IPS DF 6.9 (cell line): ENCODE measurements around the gene IRF6.
A peak's percentile ranks its signal among the peaks of the same experiment; 100 is the strongest.

Experiments
- DNase-seq: peaks from one replicate; pipeline ENCODE4 v3.0.0-alpha.2; 2013; ENCODE audit warnings: low read depth, low spot score
- H3K27ac ChIP-seq: one replicate; pipeline ENCODE4 v1.5.1; 2013; ENCODE audit warnings: low read length, control low read depth
- H3K27me3 ChIP-seq: 2 replicates; pipeline ENCODE4 v1.6.1; 2013; ENCODE audit warnings: mild to moderate bottlenecking, low read length; ENCODE audit not compliant: control insufficient read depth, insufficient read depth
- H3K36me3 ChIP-seq: 2 replicates; pipeline ENCODE4 v1.6.1; 2013; ENCODE audit warnings: low read length; ENCODE audit not compliant: control insufficient read depth, insufficient read depth
- H3K4me1 ChIP-seq: 2 replicates; pipeline ENCODE4 v1.6.1; 2013; ENCODE audit warnings: low read length; ENCODE audit not compliant: control insufficient read depth, insufficient read depth
- H3K4me3 ChIP-seq: 2 replicates; pipeline ENCODE4 v1.5.1; 2013; ENCODE audit warnings: mild to moderate bottlenecking, low read length
- H3K9me3 ChIP-seq: 2 replicates; pipeline ENCODE4 v1.6.1; 2013; ENCODE audit warnings: low read length, inconsistent platforms; ENCODE audit not compliant: control insufficient read depth, insufficient read depth
- WGBS: extraction: QIAGEN DNeasy Blood & Tissue Kit; methylation state at CpG from one replicate; pipeline ENCODE4 v1.1.7; 2013; ENCODE audit warnings: mixed read lengths, missing lambda C conversion rate; ENCODE audit not compliant: insufficient read length, insufficient coverage; 5-methylcytosine and 5-hydroxymethylcytosine counted together

IRF6 gene

GRCh38 chr1:209749205-209749604 is 56.7 kb downstream of the IRF6 start:
- H3K9me3 ChIP-seq: no peaks in the 10 kb centered on the region
- WGBS: 100% methylated on average over 1 of the region's 2 CpGs
- no peaks in the 10 kb centered on the region for H3K27me3 ChIP-seq
- H3K36me3 ChIP-seq: no peaks in the 10 kb centered on the region
- no peak for DNase-seq
- H3K27ac ChIP-seq: no peak overlapping the region
- H3K4me3 ChIP-seq: no peak overlapping the region
- no peaks in the 10 kb centered on the region; the same call in 1 of the 2 replicates for H3K4me1 ChIP-seq

GRCh38 chr1:209748620-209749019 is 57.3 kb downstream of the IRF6 start:
- Histone ChIP-seq H3K9me3 (no peaks in the 10 kb centered on the region), H3K4me3 (no peak overlapping the region), H3K4me1 (no peaks in the 10 kb centered on the region; the same call in 1 of the 2 replicates), H3K36me3 (no peaks in the 10 kb centered on the region), H3K27me3 (no peaks in the 10 kb centered on the region), H3K27ac (no peak overlapping the region)
- no CpG with 5 or more reads among the region's 4 CpGs for WGBS
- no peak for DNase-seq

GRCh38 chr1:209747580-209748262 is 58.2 kb downstream of the IRF6 start:
- Histone ChIP-seq H3K36me3 (no peaks in the 10 kb centered on the region), H3K27ac (no peak overlapping the region), H3K4me3 (no peak overlapping the region; the same call in 1 of the 2 replicates), H3K4me1 (no peaks in the 10 kb centered on the region; the same call in 1 of the 2 replicates), H3K9me3 (no peaks in the 10 kb centered on the region), H3K27me3 (no peaks in the 10 kb centered on the region)
- DNase-seq: peak; percentile 92
- no CpG with 5 or more reads among the region's 37 CpGs for WGBS

- H3K4me1 ChIP-seq: no peaks in the 10 kb centered on the region; the same call in 1 of the 2 replicates
- no peaks in the 10 kb centered on the region for H3K9me3 ChIP-seq
- H3K27me3 ChIP-seq: no peaks in the 10 kb centered on the region
- no peak overlapping the region for H3K4me3 ChIP-seq
- no CpG with 5 or more reads among the region's 4 CpGs for WGBS
- no peaks in the 10 kb centered on the region for H3K36me3 ChIP-seq
- no peak overlapping the region for H3K27ac ChIP-seq
- no peak for DNase-seq
These were observed 59.3 kb downstream of the IRF6 start for GRCh38 chr1:209746451-209747165.

GRCh38 chr1:209743145-209743482 is 62.8 kb downstream of the IRF6 start:
- Histone ChIP-seq H3K4me3 (no peak overlapping the region), H3K36me3 (no peaks in the 10 kb centered on the region), H3K9me3 (no peaks in the 10 kb centered on the region), H3K27me3 (no peaks in the 10 kb centered on the region), H3K27ac (no peak overlapping the region), H3K4me1 (no peaks in the 10 kb centered on the region; the same call in 1 of the 2 replicates)
- WGBS: no CpG with 5 or more reads among the region's 2 CpGs
- no peak for DNase-seq

- H3K4me1 ChIP-seq: no peaks in the 10 kb centered on the region; the same call in 1 of the 2 replicates
These were observed 63.4 kb downstream of the IRF6 start for GRCh38 chr1:209742409-209743144.

GRCh38 chr1:209741889-209742288 is 64.1 kb downstream of the IRF6 start:
- no peaks in the 10 kb centered on the region for H3K27me3 ChIP-seq

More at GRCh38 chr1:209742409-209743144, 63.4 kb downstream of the IRF6 start:
- Histone ChIP-seq H3K4me3 (no peak overlapping the region), H3K27me3 (no peaks in the 10 kb centered on the region), H3K36me3 (no peaks in the 10 kb centered on the region), H3K27ac (no peak overlapping the region), H3K9me3 (no peaks in the 10 kb centered on the region)
- no CpG with 5 or more reads among the region's 8 CpGs for WGBS
- no peak for DNase-seq

GRCh38 chr1:209741193-209741592 is 64.7 kb downstream of the IRF6 start:
- H3K27ac ChIP-seq: no peak overlapping the region
- no peak overlapping the region for H3K4me3 ChIP-seq
- no peaks in the 10 kb centered on the region for H3K36me3 ChIP-seq
- DNase-seq: no peak
- H3K27me3 ChIP-seq: no peaks in the 10 kb centered on the region
- no peaks in the 10 kb centered on the region for H3K4me1 ChIP-seq
- no peaks in the 10 kb centered on the region for H3K9me3 ChIP-seq
- no CpG with 5 or more reads among the region's 3 CpGs for WGBS

More at GRCh38 chr1:209741889-209742288, 64.1 kb downstream of the IRF6 start:
- H3K4me1 ChIP-seq: no peaks in the 10 kb centered on the region
- no peaks in the 10 kb centered on the region for H3K9me3 ChIP-seq
- H3K4me3 ChIP-seq: no peak overlapping the region
- H3K36me3 ChIP-seq: no peaks in the 10 kb centered on the region
- no peak for DNase-seq
- no CpG with 5 or more reads among the region's 2 CpGs for WGBS
- H3K27ac ChIP-seq: no peak overlapping the region

- H3K27ac ChIP-seq: no peak overlapping the region
- H3K4me1 ChIP-seq: no peaks in the 10 kb centered on the region
- DNase-seq: no peak
- 0 out of 2 replicates have a peak, but pooled peaks cover 2% of the 10 kb centered on the region for H3K27me3 ChIP-seq
- no CpG with 5 or more reads among the region's 1 CpG for WGBS
- H3K9me3 ChIP-seq: no peaks in the 10 kb centered on the region
- H3K4me3 ChIP-seq: no peak overlapping the region
- H3K36me3 ChIP-seq: no peaks in the 10 kb centered on the region
These were observed 67.7 kb downstream of the IRF6 start for GRCh38 chr1:209738270-209738669.

- WGBS: 100% methylated on average over 2 of the region's 5 CpGs
- Histone ChIP-seq H3K27ac (no peak overlapping the region), H3K4me1 (no peaks in the 10 kb centered on the region), H3K27me3 (0 out of 2 replicates have a peak, but pooled peaks cover 2% of the 10 kb centered on the region), H3K36me3 (no peaks in the 10 kb centered on the region), H3K4me3 (no peak overlapping the region), H3K9me3 (no peaks in the 10 kb centered on the region)
- no peak for DNase-seq
These were observed 68.8 kb downstream of the IRF6 start for GRCh38 chr1:209737118-209737505.
